ENCODE results near the gene MAMDC2. TPM values are rescaled to one million over a fixed set of nuclear protein-coding genes. Genes with fewer than 3 reads are reported as not detected.

Gene MAMDC2
- total RNA-seq, 1 donor from 2014 or later = 13.4 TPM

GRCh38 chr9:70152350-70152749 is 108.7 kb downstream of the MAMDC2 start:
- no peak for DNase-seq (ENCODE audit: low read depth)
- H3K27me3 ChIP-seq (ENCODE audit: control insufficient read depth, insufficient read depth, low read length) = no peaks in the 10 kb centered on the region
- TF ChIP-seq CTCF (IDR thresholded peaks at IDR 0.05; ENCODE audit: insufficient read depth, low read length, poor library complexity, severe bottlenecking) = no peak
- no peaks in the 10 kb centered on the region for H3K36me3 ChIP-seq (ENCODE audit: control insufficient read depth, insufficient read depth, low read length)
- H3K4me3 ChIP-seq (ENCODE audit: low read depth, low read length) = no peak overlapping the region

GRCh38 chr9:70156729-70157128 is 113.1 kb downstream of the MAMDC2 start:
- Histone ChIP-seq H3K36me3 (ENCODE audit: control insufficient read depth, insufficient read depth, low read length) (no peaks in the 10 kb centered on the region), H3K4me3 (ENCODE audit: low read depth, low read length) (no peak overlapping the region), H3K27me3 (ENCODE audit: control insufficient read depth, insufficient read depth, low read length) (no peaks in the 10 kb centered on the region)
- TF ChIP-seq CTCF (IDR thresholded peaks at IDR 0.05; ENCODE audit: insufficient read depth, low read length, poor library complexity, severe bottlenecking) = no peak
- DNase-seq (ENCODE audit: low read depth) = no peak

GRCh38 chr9:70159630-70160029 is 116.0 kb downstream of the MAMDC2 start:
- Histone ChIP-seq H3K36me3 (ENCODE audit: control insufficient read depth, insufficient read depth, low read length) (no peaks in the 10 kb centered on the region), H3K27me3 (ENCODE audit: control insufficient read depth, insufficient read depth, low read length) (no peaks in the 10 kb centered on the region), H3K4me3 (ENCODE audit: low read depth, low read length) (no peak overlapping the region)
- TF ChIP-seq CTCF (IDR thresholded peaks at IDR 0.05; ENCODE audit: insufficient read depth, low read length, poor library complexity, severe bottlenecking) = no peak
- DNase-seq (ENCODE audit: low read depth) = no peak

GRCh38 chr9:70160686-70161600 is 117.3 kb downstream of the MAMDC2 start:
- Histone ChIP-seq H3K4me3 (ENCODE audit: low read depth, low read length) (no peak overlapping the region), H3K27me3 (ENCODE audit: control insufficient read depth, insufficient read depth, low read length) (no peaks in the 10 kb centered on the region), H3K36me3 (ENCODE audit: control insufficient read depth, insufficient read depth, low read length) (no peaks in the 10 kb centered on the region)
- no peak for TF ChIP-seq CTCF (IDR thresholded peaks at IDR 0.05; ENCODE audit: insufficient read depth, low read length, poor library complexity, severe bottlenecking)
- no peak for DNase-seq (ENCODE audit: low read depth)

- no peak for DNase-seq (ENCODE audit: low read depth)
- Histone ChIP-seq H3K4me3 (ENCODE audit: low read depth, low read length) (no peak overlapping the region), H3K27me3 (ENCODE audit: control insufficient read depth, insufficient read depth, low read length) (no peaks in the 10 kb centered on the region), H3K36me3 (ENCODE audit: control insufficient read depth, insufficient read depth, low read length) (no peaks in the 10 kb centered on the region)
- no peak for TF ChIP-seq CTCF (IDR thresholded peaks at IDR 0.05; ENCODE audit: insufficient read depth, low read length, poor library complexity, severe bottlenecking)
These were observed 121.5 kb downstream of the MAMDC2 start for GRCh38 chr9:70165006-70165602.
